Uterus (tissue), 4 donors: ENCODE measurements around the gene NPNT. TPM values are rescaled to one million over a fixed set of nuclear protein-coding genes. Genes with fewer than 3 reads are reported as not detected.

Source experiments
- DNase-seq, 2 donors: peaks; one replicate each; pipeline ENCODE4 v3.0.0-alpha.2; 2019 to 2020
- H3K27ac ChIP-seq, 2 donors: fragments of 200-600 bp; sonication (generic); 1 replicate in 1 of 2; 2 replicates in 1 of 2; pipeline ENCODE4 v1.5.1; 2016 to 2018
- H3K27me3 ChIP-seq, 2 donors: fragments of 200-600 bp; sonication (generic); one replicate each; pipeline ENCODE4 v1.5.1; 2018 to 2019; ENCODE audit warnings: control low read depth in 1 of 2
- H3K36me3 ChIP-seq, 2 donors: fragments of 200-600 bp; sonication (generic); one replicate each; pipeline ENCODE4 v1.5.1; 2019; ENCODE audit warnings: control low read depth in 1 of 2
- H3K4me1 ChIP-seq, 2 donors: fragments of 200-600 bp; sonication (generic); one replicate each; pipeline ENCODE4 v1.5.1; 2018 to 2019; ENCODE audit warnings: control low read depth in 1 of 2
- H3K4me3 ChIP-seq, 2 donors: fragments of 200-600 bp; sonication (generic); 1 replicate in 1 of 2; 2 replicates in 1 of 2; pipeline ENCODE4 v1.5.1; 2018 to 2019; ENCODE audit warnings: mild to moderate bottlenecking in 1 of 2
- H3K9me3 ChIP-seq, 2 donors: fragments of 200-600 bp; sonication (generic); one replicate each; pipeline ENCODE4 v1.5.1; 2019; ENCODE audit warnings: control low read depth in 1 of 2
- CTCF ChIP-seq, 4 experiments: fragments of 200-600 bp in 2 of 4; fragments of 450-650 bp in 2 of 4; sonication (generic) in 2 of 4; IDR thresholded peaks; one replicate each; pipeline ENCODE4 v1.5.1; 2016 to 2019; ENCODE audit warnings: antibody characterized with exemption in 4 of 4, mild to moderate bottlenecking in 2 of 4, moderate library complexity in 1 of 4
- POLR2A ChIP-seq, 2 donors: fragments of 450-650 bp; IDR thresholded peaks; one replicate each; pipeline ENCODE4 v1.6.1; 2016; ENCODE audit warnings: antibody characterized with exemption in 2 of 2, mild to moderate bottlenecking in 1 of 2, moderate library complexity in 1 of 2
- intact Hi-C: fragments of 100-400 bp; cut with DNase I; formaldehyde crosslinking; loops from one replicate; pipeline ENCODE4 v1.15.1; 2023; ENCODE audit warnings: low total_unique reads
- total RNA-seq, 4 donors: library from RNA; depleted of rRNA in 3 of 4; stranded (reverse); fragments of >200 nt in 3 of 4; gene quantifications; one replicate each; pipeline versions ENCODE4 v1.1.0 to v1.2.4, GENCODE V29; 2014 to 2023
- donor health status: DM: yes; HTN: yes; CAD: no.

The NPNT gene
- total RNA-seq, 4 donors from 2014 or later, result 6.8 to 69.9 (median 36.3) TPM

- Histone ChIP-seq H3K27ac (no peak overlapping the region), H3K4me3 (no peak overlapping the region), H3K9me3 (no peaks in the 10 kb centered on the region), H3K36me3 (no peaks in the 10 kb centered on the region), H3K27me3 (no peaks in the 10 kb centered on the region), H3K4me1 (no peaks in the 10 kb centered on the region)
- TF ChIP-seq CTCF (IDR thresholded peaks at IDR 0.05) (no peak), POLR2A (IDR thresholded peaks at IDR 0.05) (no peak)
- intact Hi-C loops, result no loop called here
- no peak for DNase-seq
Measured at GRCh38 chr4:105859233-105859632, 36.0 kb upstream of the NPNT start.

- Histone ChIP-seq H3K27ac (no peak overlapping the region), H3K9me3 (no peaks in the 10 kb centered on the region), H3K27me3 (no peaks in the 10 kb centered on the region), H3K36me3 (no peaks in the 10 kb centered on the region), H3K4me1 (no peaks in the 10 kb centered on the region), H3K4me3 (no peak overlapping the region)
- intact Hi-C loops, result no loop called here
- no peak for DNase-seq
- no peak for TF ChIP-seq CTCF (IDR thresholded peaks at IDR 0.05)
- TF ChIP-seq POLR2A (IDR thresholded peaks at IDR 0.05), result no peak
Measured at GRCh38 chr4:105870963-105871362, 24.3 kb upstream of the NPNT start.

GRCh38 chr4:105871997-105872396 lies 23.3 kb upstream of the NPNT start:
- no peaks in the 10 kb centered on the region for H3K36me3 ChIP-seq
- TF ChIP-seq POLR2A (IDR thresholded peaks at IDR 0.05) (no peak), CTCF (IDR thresholded peaks at IDR 0.05) (no peak)
- H3K9me3 ChIP-seq, result no peaks in the 10 kb centered on the region
- no peaks in the 10 kb centered on the region for H3K27me3 ChIP-seq
- H3K27ac ChIP-seq, result no peak overlapping the region
- DNase-seq, result no peak
- intact Hi-C loops, result no loop called here
- no peaks in the 10 kb centered on the region for H3K4me1 ChIP-seq
- H3K4me3 ChIP-seq, result no peak overlapping the region

- H3K36me3 ChIP-seq, result no peaks in the 10 kb centered on the region
- no peaks in the 10 kb centered on the region for H3K9me3 ChIP-seq
- no peaks in the 10 kb centered on the region for H3K27me3 ChIP-seq
- DNase-seq, result no peak
- no peaks in the 10 kb centered on the region for H3K4me1 ChIP-seq
- intact Hi-C loops, result no loop called here
- H3K27ac ChIP-seq, result no peak overlapping the region
- no peak overlapping the region for H3K4me3 ChIP-seq
- TF ChIP-seq POLR2A (IDR thresholded peaks at IDR 0.05) (no peak), CTCF (IDR thresholded peaks at IDR 0.05) (no peak)
Measured at GRCh38 chr4:105875233-105875632, 20.0 kb upstream of the NPNT start.

GRCh38 chr4:105878668-105879067 lies 16.6 kb upstream of the NPNT start:
- TF ChIP-seq POLR2A (IDR thresholded peaks at IDR 0.05), result no peak
- no peak for TF ChIP-seq CTCF (IDR thresholded peaks at IDR 0.05)
- no peak overlapping the region for H3K27ac ChIP-seq
- DNase-seq, result no peak

More at GRCh38 chr4:105878668-105879067, 16.6 kb upstream of the NPNT start:
- H3K36me3 ChIP-seq, result no peaks in the 10 kb centered on the region
- H3K27me3 ChIP-seq, result no peaks in the 10 kb centered on the region
- H3K4me1 ChIP-seq, result no peaks in the 10 kb centered on the region
- intact Hi-C loops, result no loop called here
- no peaks in the 10 kb centered on the region for H3K9me3 ChIP-seq
- H3K4me3 ChIP-seq, result no peak overlapping the region
